HepG2 (cell line): ENCODE results near the gene ABCB6. TPM values are rescaled to one million over a fixed set of nuclear protein-coding genes. Genes with fewer than 3 reads are reported as not detected.
A peak's percentile ranks its signal among the peaks of the same experiment; 100 is the strongest.

Source experiments
- ARHGAP35 ChIP-seq: sonication (generic); formaldehyde crosslinking; IDR thresholded peaks from 2 replicates; pipeline ENCODE4 v1.9.0; 2022; ENCODE audit warnings: mild to moderate bottlenecking, inconsistent platforms, moderate library complexity, missing genetic modification reagents, borderline replicate concordance
- GABPB1 ChIP-seq: IDR thresholded peaks from 2 replicates; pipeline ENCODE4 v1.6.1; 2016; ENCODE audit warnings: mild to moderate bottlenecking, missing genetic modification reagents, moderate library complexity, missing compliant biosample characterization
- MAFG ChIP-seq: sonication (generic); formaldehyde crosslinking; IDR thresholded peaks from 2 replicates; pipeline ENCODE4 v1.5.1; 2020; ENCODE audit warnings: mild to moderate bottlenecking, missing genetic modification reagents
- MAFK ChIP-seq, 2 experiments: IDR thresholded peaks in 1 of 2; conservative IDR thresholded peaks in 1 of 2; 2 replicates each; pipeline ENCODE4 v1.6.1; 2011; ENCODE audit warnings: improper control_type of control experiment in 2 of 2, low read length in 2 of 2
- NR2F2 ChIP-seq: IDR thresholded peaks from 2 replicates; pipeline ENCODE4 v1.6.1; 2012; ENCODE audit warnings: low read depth, inconsistent platforms, borderline replicate concordance
- PRMT3 ChIP-seq: sonication (generic); formaldehyde crosslinking; IDR thresholded peaks from 2 replicates; pipeline ENCODE4 v1.8.1; 2022; ENCODE audit warnings: low read depth, mild to moderate bottlenecking, moderate library complexity, missing genetic modification reagents, borderline replicate concordance
- RBM22 ChIP-seq: fragments of 200-400 bp; formaldehyde crosslinking; optimal IDR thresholded peaks from 2 replicates; pipeline ENCODE3; 2017; ENCODE audit warnings: mild to moderate bottlenecking, low read length, moderate library complexity
- SIX4 ChIP-seq: sonication (generic); formaldehyde crosslinking; IDR thresholded peaks from 2 replicates; pipeline ENCODE4 v1.4.0; 2020; ENCODE audit warnings: missing genetic modification reagents
- SRSF1 ChIP-seq: fragments of 200-400 bp; formaldehyde crosslinking; optimal IDR thresholded peaks from 2 replicates; pipeline ENCODE3; 2017; ENCODE audit warnings: mild to moderate bottlenecking, low read depth, low read length, moderate library complexity
- TARDBP ChIP-seq: sonication (generic); formaldehyde crosslinking; IDR thresholded peaks from 2 replicates; pipeline ENCODE4 v1.8.0; 2022; ENCODE audit warnings: mild to moderate bottlenecking, missing genetic modification reagents
- TP53 ChIP-seq: sonication (generic); formaldehyde crosslinking; conservative IDR thresholded peaks from 2 replicates; pipeline ENCODE4 v1.4.0; 2020; ENCODE audit warnings: missing genetic modification reagents
- WIZ ChIP-seq: sonication (generic); formaldehyde crosslinking; IDR thresholded peaks from 2 replicates; pipeline ENCODE4 v1.5.1; 2020; ENCODE audit warnings: mild to moderate bottlenecking, missing genetic modification reagents
- ZNF12 ChIP-seq: sonication (generic); formaldehyde crosslinking; IDR thresholded peaks from 2 replicates; pipeline ENCODE4 v1.5.0; 2020; ENCODE audit warnings: missing genetic modification reagents
- ZNF205 ChIP-seq: IDR thresholded peaks from 2 replicates; pipeline ENCODE4 v1.6.1; 2018; ENCODE audit warnings: missing biosample characterization, missing genetic modification reagents
- ZNF513 ChIP-seq: sonication (generic); formaldehyde crosslinking; conservative IDR thresholded peaks from 2 replicates; pipeline ENCODE4 v1.5.0; 2020; ENCODE audit warnings: missing genetic modification reagents
- ZNF567 ChIP-seq: sonication (generic); formaldehyde crosslinking; IDR thresholded peaks from 2 replicates; pipeline ENCODE4 v1.8.1; 2023; ENCODE audit warnings: mild to moderate bottlenecking, missing genetic modification reagents, borderline replicate concordance
- ZNF644 ChIP-seq: IDR thresholded peaks from 2 replicates; pipeline ENCODE4 v1.6.1; 2016; ENCODE audit warnings: low read depth
- ZNF768 ChIP-seq: sonication (generic); formaldehyde crosslinking; IDR thresholded peaks from 2 replicates; pipeline ENCODE4 v1.4.0; 2020; ENCODE audit warnings: missing genetic modification reagents
- ZSCAN20 ChIP-seq: sonication (generic); formaldehyde crosslinking; IDR thresholded peaks from 2 replicates; pipeline ENCODE4 v1.4.0; 2020; ENCODE audit warnings: missing genetic modification reagents, mild to moderate bottlenecking, borderline replicate concordance
- ZXDC ChIP-seq: sonication (generic); formaldehyde crosslinking; IDR thresholded peaks from 2 replicates; pipeline ENCODE4 v1.5.0; 2020; ENCODE audit warnings: mild to moderate bottlenecking, missing genetic modification reagents
- polyA plus RNA-seq, 8 experiments: library from polyadenylated mRNA; depleted of rRNA in 3 of 8; stranded (reverse) in 7 of 8; unstranded in 1 of 8; fragments of >200 nt; fragmentation: Illumina TruSeq in 4 of 8; extraction: Trizol in 4 of 8; gene quantifications; 2 replicates each; pipeline versions ENCODE4 v1.2.1 to v1.2.3, GENCODE V29; 2011 to 2016; ENCODE audit warnings: low read depth in 4 of 8, missing spikeins in 1 of 8, mixed read lengths in 1 of 8; ENCODE audit not compliant: insufficient read depth in 1 of 8
- total RNA-seq, 5 experiments: library from RNA; depleted of rRNA; stranded (reverse); fragments of >200 nt; fragmentation: Illumina TruSeq; extraction: Trizol; gene quantifications; 2 replicates each; pipeline ENCODE4 v1.2.3, GENCODE V29; 2016; ENCODE audit warnings: low read depth in 1 of 5
- TF ChIP-seq, protein P1 (sequence below): sonication (generic); formaldehyde crosslinking; IDR thresholded peaks from 2 replicates; pipeline ENCODE4 v1.4.0; 2020; ENCODE audit warnings: mild to moderate bottlenecking, missing genetic modification reagents
- TF ChIP-seq, protein P2 (sequence below), 2 experiments: sonication (generic) in 1 of 2; formaldehyde crosslinking in 1 of 2; IDR thresholded peaks; 2 replicates each; pipeline versions ENCODE4 v1.4.0 to v1.6.1; 2018 to 2020; ENCODE audit warnings: missing genetic modification reagents in 2 of 2, borderline replicate concordance in 1 of 2, low read depth in 1 of 2, mild to moderate bottlenecking in 1 of 2, missing biosample characterization in 1 of 2

Gene ABCB6
- total and polyA plus RNA-seq, 2 of the 13 experiments (the other 11 are each of a cell fraction or from before 2014, with no cell fraction given), result 91.1 to 137 TPM

GRCh38 chr2:219206328-219207133 lies 12.2 kb downstream of the ABCB6 start, which contains the start of gene ZFAND2B (continued):
- TF ChIP-seq ZNF12 (CRISPR knock-in tag) (no peak), ZNF513 (CRISPR knock-in tag) (no peak), MAFG (no peak), GABPB1 (CRISPR knock-in tag) (peak; percentile 72), ARHGAP35 (peak; percentile 85; the same call in 1 of the 2 replicates), SIX4 (peak; percentile 4; the same call in 1 of the 2 replicates), SRSF1 (peak; percentile 67), TP53 (CRISPR knock-in tag) (no peak), PRMT3 (no peak; the same call in 1 of the 2 replicates), ZNF768 (CRISPR knock-in tag) (peak; percentile 72), ZNF205 (0 out of 2 replicates have a peak, but pooled peaks have one; percentile 28), WIZ (peak; percentile 85; the same call in 1 of the 2 replicates), TARDBP (CRISPR knock-in tag) (peak; percentile 82), ZXDC (CRISPR knock-in tag) (0 out of 2 replicates have a peak, but pooled peaks have one; percentile 17), RBM22 (peak; percentile 90), NR2F2 (0 out of 2 replicates have a peak, but pooled peaks have one; percentile 16), MAFK (conservative IDR thresholded peaks at IDR 0.05 in 1 of 2, IDR thresholded peaks at IDR 0.05 in 1 of 2; ENCODE audit: low read length in 2 of 2) (no peak), ZNF644 (CRISPR knock-in tag) (no peak), ZNF567 (CRISPR knock-in tag) (no peak), ZSCAN20 (CRISPR knock-in tag) (peak; percentile 63; the same call in 1 of the 2 replicates)
- TF ChIP-seq, protein P1, sequence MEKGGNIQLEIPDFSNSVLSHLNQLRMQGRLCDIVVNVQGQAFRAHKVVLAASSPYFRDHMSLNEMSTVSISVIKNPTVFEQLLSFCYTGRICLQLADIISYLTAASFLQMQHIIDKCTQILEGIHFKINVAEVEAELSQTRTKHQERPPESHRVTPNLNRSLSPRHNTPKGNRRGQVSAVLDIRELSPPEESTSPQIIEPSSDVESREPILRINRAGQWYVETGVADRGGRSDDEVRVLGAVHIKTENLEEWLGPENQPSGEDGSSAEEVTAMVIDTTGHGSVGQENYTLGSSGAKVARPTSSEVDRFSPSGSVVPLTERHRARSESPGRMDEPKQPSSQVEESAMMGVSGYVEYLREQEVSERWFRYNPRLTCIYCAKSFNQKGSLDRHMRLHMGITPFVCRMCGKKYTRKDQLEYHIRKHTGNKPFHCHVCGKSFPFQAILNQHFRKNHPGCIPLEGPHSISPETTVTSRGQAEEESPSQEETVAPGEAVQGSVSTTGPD (CRISPR knock-in tag), result no peak
- TF ChIP-seq, protein P2, sequence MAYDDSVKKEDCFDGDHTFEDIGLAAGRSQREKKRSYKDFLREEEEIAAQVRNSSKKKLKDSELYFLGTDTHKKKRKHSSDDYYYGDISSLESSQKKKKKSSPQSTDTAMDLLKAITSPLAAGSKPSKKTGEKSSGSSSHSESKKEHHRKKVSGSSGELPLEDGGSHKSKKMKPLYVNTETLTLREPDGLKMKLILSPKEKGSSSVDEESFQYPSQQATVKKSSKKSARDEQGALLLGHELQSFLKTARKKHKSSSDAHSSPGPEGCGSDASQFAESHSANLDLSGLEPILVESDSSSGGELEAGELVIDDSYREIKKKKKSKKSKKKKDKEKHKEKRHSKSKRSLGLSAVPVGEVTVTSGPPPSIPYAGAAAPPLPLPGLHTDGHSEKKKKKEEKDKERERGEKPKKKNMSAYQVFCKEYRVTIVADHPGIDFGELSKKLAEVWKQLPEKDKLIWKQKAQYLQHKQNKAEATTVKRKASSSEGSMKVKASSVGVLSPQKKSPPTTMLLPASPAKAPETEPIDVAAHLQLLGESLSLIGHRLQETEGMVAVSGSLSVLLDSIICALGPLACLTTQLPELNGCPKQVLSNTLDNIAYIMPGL (CRISPR knock-in tag; IDR thresholded peaks at IDR 0.05; ENCODE audit: borderline replicate concordance in 1 of 2, low read depth in 1 of 2), result peak; percentile 4 to 77; a peak in 1 of 4 replicates
